GM12865 (cell line): ENCODE data around the gene ESR1.

Source experiments
- DNase-seq: peaks from one replicate; pipeline ENCODE4 v3.0.0; 2010; ENCODE audit warnings: low read depth
- H3K4me3 ChIP-seq: 2 replicates; pipeline ENCODE4 v1.5.1; 2011; ENCODE audit warnings: mild to moderate bottlenecking, low read depth, low read length, control low read depth
- TF ChIP-seq, protein P1 (sequence below): IDR thresholded peaks from 2 replicates; pipeline ENCODE4 v1.5.1; 2011; ENCODE audit warnings: low read length, control low read depth, low read depth, inconsistent platforms; ENCODE audit not compliant: insufficient read depth; ENCODE audit errors: missing control alignments

Gene ESR1

DNA sequence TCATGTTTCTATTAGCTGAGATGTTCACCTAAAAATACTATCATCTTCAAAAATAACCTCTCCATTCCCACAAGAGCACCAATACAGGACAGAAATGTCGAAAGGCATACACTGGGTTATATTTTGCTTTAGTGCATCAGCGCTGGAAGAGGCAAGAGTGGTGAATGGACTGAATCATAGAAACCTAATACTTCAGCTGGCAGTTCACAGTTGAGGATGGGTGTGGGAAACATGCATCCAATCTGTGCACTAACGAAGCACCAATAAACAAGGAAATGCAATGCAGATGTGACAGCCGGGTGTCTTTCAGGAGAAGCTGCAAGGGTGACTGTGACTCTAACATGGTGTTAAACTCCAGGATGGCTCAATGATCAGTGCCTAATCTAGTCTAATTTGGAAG is 365.8 kb downstream of the ESR1 start:
- H3K4me3 ChIP-seq, result no peak overlapping the region
- TF ChIP-seq, protein P1, sequence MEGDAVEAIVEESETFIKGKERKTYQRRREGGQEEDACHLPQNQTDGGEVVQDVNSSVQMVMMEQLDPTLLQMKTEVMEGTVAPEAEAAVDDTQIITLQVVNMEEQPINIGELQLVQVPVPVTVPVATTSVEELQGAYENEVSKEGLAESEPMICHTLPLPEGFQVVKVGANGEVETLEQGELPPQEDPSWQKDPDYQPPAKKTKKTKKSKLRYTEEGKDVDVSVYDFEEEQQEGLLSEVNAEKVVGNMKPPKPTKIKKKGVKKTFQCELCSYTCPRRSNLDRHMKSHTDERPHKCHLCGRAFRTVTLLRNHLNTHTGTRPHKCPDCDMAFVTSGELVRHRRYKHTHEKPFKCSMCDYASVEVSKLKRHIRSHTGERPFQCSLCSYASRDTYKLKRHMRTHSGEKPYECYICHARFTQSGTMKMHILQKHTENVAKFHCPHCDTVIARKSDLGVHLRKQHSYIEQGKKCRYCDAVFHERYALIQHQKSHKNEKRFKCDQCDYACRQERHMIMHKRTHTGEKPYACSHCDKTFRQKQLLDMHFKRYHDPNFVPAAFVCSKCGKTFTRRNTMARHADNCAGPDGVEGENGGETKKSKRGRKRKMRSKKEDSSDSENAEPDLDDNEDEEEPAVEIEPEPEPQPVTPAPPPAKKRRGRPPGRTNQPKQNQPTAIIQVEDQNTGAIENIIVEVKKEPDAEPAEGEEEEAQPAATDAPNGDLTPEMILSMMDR, result no peak
- DNase-seq, result no peak

DNA sequence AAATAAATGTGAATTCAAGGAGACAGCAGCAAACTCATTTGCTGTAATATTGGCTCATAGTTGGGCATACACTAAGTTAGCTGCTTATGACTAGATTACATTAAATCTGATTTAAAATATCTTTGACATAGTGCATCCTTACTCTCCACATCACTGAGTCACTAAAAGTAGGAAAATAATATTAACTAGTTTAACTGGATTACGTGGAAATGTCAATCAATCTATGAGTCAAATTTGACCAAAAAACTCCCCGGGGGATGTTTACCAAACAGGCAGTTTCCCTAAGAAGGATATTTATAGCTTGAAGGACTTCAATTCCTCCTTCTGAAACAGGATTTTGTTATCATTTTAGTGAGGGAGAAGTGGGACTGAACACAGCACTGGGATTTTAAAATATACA is 366.5 kb downstream of the ESR1 start:
- H3K4me3 ChIP-seq, result no peak overlapping the region
- TF ChIP-seq, protein P1, result no peak
- no peak for DNase-seq

DNA sequence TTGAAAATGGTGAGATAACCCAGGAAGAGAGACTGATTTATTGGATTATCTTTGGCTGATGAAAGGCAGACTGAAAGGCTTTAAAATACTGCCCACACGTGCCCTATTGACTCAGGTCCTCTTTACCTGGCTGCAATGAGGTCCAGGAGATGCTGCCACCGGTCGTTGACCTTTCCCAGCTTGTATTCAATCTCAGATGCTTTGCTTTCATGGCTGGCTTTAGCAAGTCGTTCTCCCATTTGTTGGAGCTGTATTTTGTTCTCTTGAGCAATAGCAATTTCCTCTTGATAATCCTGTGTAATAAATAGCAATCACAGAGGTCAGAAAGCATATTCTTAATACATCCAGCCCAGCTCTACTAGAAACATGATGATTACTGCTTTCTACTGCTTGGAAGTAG is 368.8 kb downstream of the ESR1 start:
- no peak for DNase-seq
- TF ChIP-seq, protein P1, result no peak
- no peak overlapping the region for H3K4me3 ChIP-seq
